ENCODE results near the gene CRIP2.

CRIP2 gene

GRCh38 chr14:105503935-105504692 is 29.5 kb downstream of the CRIP2 start:
- no peaks in the 10 kb centered on the region for H3K27me3 ChIP-seq (replicated peaks; ENCODE audit: control insufficient read depth, insufficient read depth, low read length)
- TF ChIP-seq CTCF (IDR thresholded peaks at IDR 0.05; ENCODE audit: insufficient read depth, low read length, poor library complexity, severe bottlenecking), result no peak
- no peak for DNase-seq (ENCODE audit: extremely low read depth, insufficient read length)
- H3K36me3 ChIP-seq (ENCODE audit: control insufficient read depth, insufficient read depth, low read length), result no peaks in the 10 kb centered on the region; the same call in 1 of the 2 replicates
- no peak overlapping the region for H3K4me3 ChIP-seq (replicated peaks; ENCODE audit: low read depth, low read length)

DNA sequence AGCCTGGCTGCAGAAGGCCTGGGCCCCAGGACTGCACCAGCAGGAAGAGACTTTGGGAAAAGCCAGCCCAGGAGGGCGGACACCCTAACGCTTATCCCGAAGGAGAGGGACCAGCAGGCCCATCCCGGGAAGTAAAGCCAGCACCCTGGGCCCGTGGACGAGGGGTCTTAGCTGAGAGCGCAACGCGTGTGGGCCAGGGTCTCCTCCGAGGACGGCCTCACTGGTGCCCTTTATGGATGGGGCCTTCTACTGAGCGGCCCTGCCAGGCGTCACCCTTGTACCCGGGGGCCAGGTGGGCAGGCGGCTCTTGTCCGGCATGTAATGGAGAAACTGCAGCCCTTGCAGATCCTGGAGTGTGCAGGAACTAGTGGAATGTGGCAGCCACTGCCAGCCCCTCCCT is 30.5 kb downstream of the CRIP2 start:
- DNase-seq (ENCODE audit: extremely low read depth, insufficient read length), result no peak
- no peak overlapping the region for H3K4me3 ChIP-seq (replicated peaks; ENCODE audit: low read depth, low read length)
- H3K27me3 ChIP-seq (replicated peaks; ENCODE audit: control insufficient read depth, insufficient read depth, low read length), result no peaks in the 10 kb centered on the region
- no peak for TF ChIP-seq CTCF (IDR thresholded peaks at IDR 0.05; ENCODE audit: insufficient read depth, low read length, poor library complexity, severe bottlenecking)
- no peaks in the 10 kb centered on the region for H3K36me3 ChIP-seq (ENCODE audit: control insufficient read depth, insufficient read depth, low read length)

GRCh38 chr14:105507247-105507646 is 32.6 kb downstream of the CRIP2 start:
- no peak for TF ChIP-seq CTCF (IDR thresholded peaks at IDR 0.05; ENCODE audit: insufficient read depth, low read length, poor library complexity, severe bottlenecking)
- H3K36me3 ChIP-seq (ENCODE audit: control insufficient read depth, insufficient read depth, low read length), result no peaks in the 10 kb centered on the region
- DNase-seq (ENCODE audit: extremely low read depth, insufficient read length), result no peak
- H3K27me3 ChIP-seq (replicated peaks; ENCODE audit: control insufficient read depth, insufficient read depth, low read length), result no peaks in the 10 kb centered on the region; the same call in 1 of the 2 replicates
- no peak overlapping the region for H3K4me3 ChIP-seq (replicated peaks; ENCODE audit: low read depth, low read length)

- Histone ChIP-seq H3K4me3 (replicated peaks; ENCODE audit: low read depth, low read length) (no peak overlapping the region), H3K27me3 (replicated peaks; ENCODE audit: control insufficient read depth, insufficient read depth, low read length) (no peaks in the 10 kb centered on the region; the same call in 1 of the 2 replicates), H3K36me3 (ENCODE audit: control insufficient read depth, insufficient read depth, low read length) (no peaks in the 10 kb centered on the region)
- DNase-seq (ENCODE audit: extremely low read depth, insufficient read length), result no peak
- TF ChIP-seq CTCF (IDR thresholded peaks at IDR 0.05; ENCODE audit: insufficient read depth, low read length, poor library complexity, severe bottlenecking), result no peak
These were observed 33.4 kb downstream of the CRIP2 start for GRCh38 chr14:105508069-105508468.

GRCh38 chr14:105508601-105509000 is 34.0 kb downstream of the CRIP2 start:
- H3K27me3 ChIP-seq (replicated peaks; ENCODE audit: control insufficient read depth, insufficient read depth, low read length), result no peaks in the 10 kb centered on the region; the same call in 1 of the 2 replicates
- DNase-seq (ENCODE audit: extremely low read depth, insufficient read length), result no peak
- no peak for TF ChIP-seq CTCF (IDR thresholded peaks at IDR 0.05; ENCODE audit: insufficient read depth, low read length, poor library complexity, severe bottlenecking)
- H3K4me3 ChIP-seq (replicated peaks; ENCODE audit: low read depth, low read length), result no peak overlapping the region
- no peaks in the 10 kb centered on the region for H3K36me3 ChIP-seq (ENCODE audit: control insufficient read depth, insufficient read depth, low read length)

All from GM06990 (cell line).